Measurements from ENCODE around the gene TMEM19. TPM values are rescaled to one million over a fixed set of nuclear protein-coding genes. Genes with fewer than 3 reads are reported as not detected.
A peak's percentile ranks its signal among the peaks of the same experiment; 100 is the strongest.

The TMEM19 gene
- total and polyA plus RNA-seq, 8 donors, result 23.5 to 35.0 (median 29.7) TPM

GRCh38 chr12:71671816-71672215 is 14.1 kb upstream of the TMEM19 start:
- no peaks in the 10 kb centered on the region for H3K36me3 ChIP-seq
- no peak for TF ChIP-seq CTCF (IDR thresholded peaks at IDR 0.05)
- ATAC-seq (no peak), DNase-seq (no peak)
- no peak overlapping the region for H3K27ac ChIP-seq
- H3K4me3 ChIP-seq, result no peak overlapping the region
- H3K9me3 ChIP-seq, result no peaks in the 10 kb centered on the region
- intact Hi-C loops (cut with DNase I), result no loop called here
- no peaks in the 10 kb centered on the region for H3K4me1 ChIP-seq
- H3K27me3 ChIP-seq, result no peaks in the 10 kb centered on the region

- intact Hi-C loops (cut with DNase I), result no loop called here
- Histone ChIP-seq H3K4me1 (peaks cover 7 to 12% of the 10 kb centered on the region in 2 donors), H3K4me3 (no peak overlapping the region), H3K9me3 (no peaks in the 10 kb centered on the region), H3K36me3 (no peaks in the 10 kb centered on the region), H3K27ac (no peak overlapping the region), H3K27me3 (no peaks in the 10 kb centered on the region)
- TF ChIP-seq CTCF (IDR thresholded peaks at IDR 0.05), result no peak
- no peak for ATAC-seq
- no peak for DNase-seq
Measured at GRCh38 chr12:71682466-71682865, 3.4 kb upstream of the TMEM19 start.

- intact Hi-C loops (cut with DNase I), result no loop called here
- no peak for ATAC-seq
Measured at GRCh38 chr12:71683633-71684032, 2.2 kb upstream of the TMEM19 start.

GRCh38 chr12:71684081-71684480 is 1.8 kb upstream of the TMEM19 start:
- intact Hi-C loops (cut with DNase I), result no loop called here
- DNase-seq (no peak), ATAC-seq (no peak)
- TF ChIP-seq CTCF (IDR thresholded peaks at IDR 0.05), result no peak
- H3K36me3 ChIP-seq, result no peaks in the 10 kb centered on the region
- H3K27ac ChIP-seq, result no peak overlapping the region
- no peak overlapping the region for H3K4me3 ChIP-seq
- H3K9me3 ChIP-seq, result no peaks in the 10 kb centered on the region
- peaks cover 10 to 21% of the 10 kb centered on the region in 2 donors for H3K4me1 ChIP-seq
- no peaks in the 10 kb centered on the region for H3K27me3 ChIP-seq

More at GRCh38 chr12:71683633-71684032, 2.2 kb upstream of the TMEM19 start:
- H3K36me3 ChIP-seq, result no peaks in the 10 kb centered on the region
- H3K27ac ChIP-seq, result no peak overlapping the region
- DNase-seq, result no peak
- H3K9me3 ChIP-seq, result no peaks in the 10 kb centered on the region
- no peak overlapping the region for H3K4me3 ChIP-seq
- TF ChIP-seq CTCF (IDR thresholded peaks at IDR 0.05), result no peak
- no peaks in the 10 kb centered on the region for H3K27me3 ChIP-seq
- peaks cover 10 to 21% of the 10 kb centered on the region in 2 donors for H3K4me1 ChIP-seq

GRCh38 chr12:71685312-71685906 is 473 bp upstream of the TMEM19 start:
- ATAC-seq, result peak; percentile 7
- Histone ChIP-seq H3K36me3 (no peaks in the 10 kb centered on the region), H3K4me1 (peaks cover 10 to 21% of the 10 kb centered on the region in 2 donors), H3K27me3 (no peaks in the 10 kb centered on the region), H3K9me3 (no peaks in the 10 kb centered on the region), H3K27ac (peak overlapping the region; percentile 95), H3K4me3 (peak overlapping the region; percentile 61 to 70)
- no peak for TF ChIP-seq CTCF (IDR thresholded peaks at IDR 0.05)
- intact Hi-C loops (cut with DNase I), result no loop called here
- no peak for DNase-seq
